B cell (primary cell): ENCODE results near the gene FCER1G. TPM values are rescaled to one million over a fixed set of nuclear protein-coding genes. Genes with fewer than 3 reads are reported as not detected.

Source experiments
- ATAC-seq: fragments of 200-7000 bp; cut with Tn5 transposase; one replicate; pipeline ENCODE4 v1.10.0; 2021; ENCODE audit warnings: low read depth, mild to moderate bottlenecking, moderate number of reproducible peaks, moderate library complexity
- CTCF ChIA-PET: fragments of 350-600 bp; sonication (Branson Sonifier 250); formaldehyde crosslinking; loops from one replicate; lab custom pipeline; 2021; ENCODE audit warnings: antibody characterized with exemption, inconsistent platforms; lab: Charles Lee
- POLR2A ChIA-PET: fragments of 350-600 bp; sonication (Branson Sonifier 250); formaldehyde crosslinking; loops from one replicate; lab custom pipeline; 2021; ENCODE audit warnings: antibody characterized with exemption; lab: Charles Lee
- DNase-seq: peaks from one replicate; pipeline ENCODE4 v3.0.0; 2013
- H2AFZ ChIP-seq: 2 replicates; pipeline ENCODE4 v1.6.1; 2012; ENCODE audit warnings: mild to moderate bottlenecking, low read depth, low read length; ENCODE audit not compliant: insufficient read depth, poor library complexity, severe bottlenecking
- H3K27ac ChIP-seq, 2 donors: 1 replicate in 1 of 2; 2 replicates in 1 of 2; pipeline ENCODE4 v1.5.1; 2012 to 2013; ENCODE audit warnings: low read length in 2 of 2, mild to moderate bottlenecking in 2 of 2, moderate library complexity in 1 of 2
- H3K27me3 ChIP-seq, 4 experiments: fragments of 200-600 bp in 1 of 4; sonication (generic) in 1 of 4; replicated peaks in 1 of 4; 1 replicate in 2 of 4; 2 replicates in 2 of 4; pipeline versions ENCODE4 v1.6.1 to v1.7.0; 2013 to 2016; ENCODE audit warnings: low read length in 3 of 4, mild to moderate bottlenecking in 2 of 4, mixed read lengths in 1 of 4, moderate library complexity in 1 of 4; ENCODE audit not compliant: insufficient read depth in 4 of 4, control insufficient read depth in 3 of 4; ENCODE audit errors: control extremely low read depth in 1 of 4
- H3K36me3 ChIP-seq, 2 experiments: replicated peaks in 1 of 2; 1 replicate in 1 of 2; 2 replicates in 1 of 2; pipeline versions ENCODE4 v1.6.1 to v1.7.1; 2013; ENCODE audit warnings: low read length in 1 of 2; ENCODE audit not compliant: insufficient read depth in 2 of 2, control insufficient read depth in 1 of 2; ENCODE audit errors: control extremely low read depth in 1 of 2, extremely low read depth in 1 of 2
- H3K4me1 ChIP-seq, 2 donors: fragments of 200-600 bp in 1 of 2; sonication (generic) in 1 of 2; 1 replicate in 1 of 2; 2 replicates in 1 of 2; pipeline versions ENCODE4 v1.5.1 to v1.6.1; 2013 to 2017; ENCODE audit warnings: low read length in 2 of 2; ENCODE audit not compliant: control insufficient read depth in 2 of 2, insufficient read depth in 2 of 2
- H3K4me2 ChIP-seq: replicated peaks from 2 replicates; pipeline ENCODE3; 2012; ENCODE audit warnings: mild to moderate bottlenecking, low read depth, low read length; ENCODE audit not compliant: poor library complexity, severe bottlenecking
- H3K4me3 ChIP-seq, 5 experiments: fragments of 200-600 bp in 1 of 5; sonication (generic) in 1 of 5; 1 replicate in 3 of 5; 2 replicates in 2 of 5; pipeline versions ENCODE4 v1.5.1 to v1.7.0; 2011 to 2016; ENCODE audit warnings: low read length in 4 of 5, mild to moderate bottlenecking in 4 of 5, low read depth in 2 of 5, control low read depth in 1 of 5, moderate library complexity in 1 of 5; ENCODE audit not compliant: insufficient read depth in 1 of 5; ENCODE audit errors: control extremely low read depth in 1 of 5, extremely low read depth in 1 of 5
- H3K79me2 ChIP-seq: fragments of 200-600 bp; sonication (generic); one replicate; pipeline ENCODE4 v1.6.0; 2016; ENCODE audit warnings: low read length; ENCODE audit not compliant: control insufficient read depth, insufficient read depth
- H3K9ac ChIP-seq: fragments of 200-600 bp; sonication (generic); 2 replicates; pipeline ENCODE4 v1.6.1; 2017; ENCODE audit warnings: mild to moderate bottlenecking, low read length, moderate library complexity
- H3K9me3 ChIP-seq, 3 donors: one replicate each; pipeline versions ENCODE4 v1.6.1 to v1.7.1; 2013; ENCODE audit warnings: low read length in 2 of 3; ENCODE audit not compliant: control insufficient read depth in 2 of 3, insufficient read depth in 1 of 3; ENCODE audit errors: control extremely low read depth in 1 of 3
- H4K20me1 ChIP-seq: 2 replicates; pipeline ENCODE4 v1.6.0; 2012; ENCODE audit warnings: mild to moderate bottlenecking, low read length; ENCODE audit not compliant: insufficient read depth, control insufficient read depth, poor library complexity, severe bottlenecking
- H3K27ac Mint-ChIP-seq: one replicate; pipeline ENCODE4 v1.8.0; 2021; ENCODE audit warnings: mixed read lengths
- H3K27me3 Mint-ChIP-seq: one replicate; pipeline ENCODE4 v1.8.0; 2021; ENCODE audit warnings: mixed read lengths
- H3K4me1 Mint-ChIP-seq: one replicate; pipeline ENCODE4 v1.8.0; 2021; ENCODE audit warnings: mixed read lengths
- H3K4me3 Mint-ChIP-seq: one replicate; pipeline ENCODE4 v1.8.0; 2021; ENCODE audit warnings: mixed read lengths
- H3K9me3 Mint-ChIP-seq: one replicate; pipeline ENCODE4 v1.8.0; 2022; ENCODE audit warnings: mixed read lengths; ENCODE audit not compliant: insufficient read depth
- EZH2 ChIP-seq: IDR thresholded peaks from 2 replicates; pipeline ENCODE4 v1.6.1; 2012; ENCODE audit warnings: borderline replicate concordance, low read depth, mild to moderate bottlenecking, moderate library complexity, low read length; ENCODE audit not compliant: insufficient read depth, poor library complexity, severe bottlenecking
- WGBS: methylation state at CpG from one replicate; pipeline ENCODE4 v1.1.5; 2013; ENCODE audit warnings: missing lambda C conversion rate; ENCODE audit not compliant: insufficient coverage; 5-methylcytosine and 5-hydroxymethylcytosine counted together
- intact Hi-C: fragments of 100-400 bp; cut with micrococcal nuclease; formaldehyde crosslinking; loops from one replicate; pipeline ENCODE4 v1.10.0; 2022
- polyA plus RNA-seq: library from polyadenylated mRNA; depleted of rRNA; stranded (reverse); fragments of >200 nt; gene quantifications from 2 replicates; pipeline ENCODE4 v1.2.3, GENCODE V29; 2012
- total RNA-seq, 2 donors: library from RNA; stranded (reverse); fragments of 120-200 nt in 1 of 2; gene quantifications; 1 replicate in 1 of 2; 2 replicates in 1 of 2; pipeline versions ENCODE4 v1.2.3 to v1.2.4, GENCODE V29; 2013 to 2022
- TF ChIP-seq, protein P1 (sequence below): fragments of 200-600 bp; IDR thresholded peaks from one replicate; pipeline ENCODE4 v1.8.0; 2022; ENCODE audit warnings: antibody characterized with exemption, mild to moderate bottlenecking

FCER1G gene
- total and polyA plus RNA-seq, 2 donors (not counting 1 experiment from before 2014, with no cell fraction given): 0.76 to 13.6 TPM

DNA sequence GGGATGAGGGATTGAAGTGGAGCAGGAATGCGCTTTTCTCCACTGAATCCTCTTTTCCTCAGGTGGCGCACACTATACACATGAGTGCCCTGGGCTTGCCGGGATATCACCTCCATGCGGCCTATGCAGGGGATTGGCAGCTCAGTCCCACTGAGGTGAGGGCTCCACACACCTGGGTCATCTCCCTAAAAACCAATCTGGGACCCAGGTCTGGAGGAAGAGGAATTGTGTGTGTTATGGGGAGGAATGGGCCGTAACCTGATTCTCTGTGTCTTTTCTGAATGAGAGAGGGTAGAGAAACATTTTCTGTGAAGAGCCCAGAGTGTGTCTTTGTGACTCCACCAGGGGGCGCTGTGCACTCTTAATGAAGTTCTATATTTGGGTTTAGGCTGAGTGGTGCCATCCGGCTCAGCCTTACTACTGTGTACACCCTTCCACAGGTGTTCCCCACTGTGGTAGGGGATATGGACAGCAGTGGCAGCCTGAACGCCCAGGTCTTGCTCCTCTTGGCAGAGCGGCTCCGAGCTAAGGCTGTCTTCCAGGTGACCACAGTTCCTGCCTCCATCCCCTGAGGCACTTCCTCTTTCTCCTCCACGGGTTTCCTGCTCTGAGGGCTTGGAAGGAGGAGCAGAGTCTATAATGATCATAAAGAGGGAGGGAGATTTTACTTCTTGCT lies 12.2 kb downstream of the FCER1G start:
- H3K9ac ChIP-seq: peak overlapping the region; percentile 29
- H2AFZ ChIP-seq: peak overlapping the region; percentile 49
- 4% methylated on average over 3 of the region's 11 CpGs for WGBS
- peak; percentile 33 for ATAC-seq
- peaks cover 22 to 29% of the 10 kb centered on the region in 2 donors for H3K4me1 ChIP-seq
- Mint-ChIP-seq H3K27me3 (peaks cover 18% of the 10 kb centered on the region), H3K4me1 (peaks cover 31% of the 10 kb centered on the region), H3K4me3 (peak overlapping the region; percentile 99), H3K27ac (peak overlapping the region; percentile 69), H3K9me3 (no peaks in the 10 kb centered on the region)
- H3K27me3 ChIP-seq: peaks cover 0 to 19% (median 18%) of the 10 kb centered on the region in 4 experiments
- intact Hi-C loops: loop anchor here (1.0 to 5.0 kb wide), 7 partner anchors 35 to 513 kb away; partner anchors contain the start of genes CFAP126 and SDHC
- peak; percentile 88 for DNase-seq
- ChIA-PET CTCF (interaction anchor here (0.6 to 10.0 kb wide), 22 partner anchors 8 to 180 kb away, joined by 3 to 104 read pairs (median 8); partner anchors contain the start of genes CFAP126, FCER1G, NDUFS2 and NR1I3), POLR2A (interaction anchor here (0.6 kb wide), 1 partner anchor 304 kb away, joined by 3 read pairs; no protein-coding TSS in a partner anchor)
- no peak for TF ChIP-seq EZH2
- TF ChIP-seq, protein P1, sequence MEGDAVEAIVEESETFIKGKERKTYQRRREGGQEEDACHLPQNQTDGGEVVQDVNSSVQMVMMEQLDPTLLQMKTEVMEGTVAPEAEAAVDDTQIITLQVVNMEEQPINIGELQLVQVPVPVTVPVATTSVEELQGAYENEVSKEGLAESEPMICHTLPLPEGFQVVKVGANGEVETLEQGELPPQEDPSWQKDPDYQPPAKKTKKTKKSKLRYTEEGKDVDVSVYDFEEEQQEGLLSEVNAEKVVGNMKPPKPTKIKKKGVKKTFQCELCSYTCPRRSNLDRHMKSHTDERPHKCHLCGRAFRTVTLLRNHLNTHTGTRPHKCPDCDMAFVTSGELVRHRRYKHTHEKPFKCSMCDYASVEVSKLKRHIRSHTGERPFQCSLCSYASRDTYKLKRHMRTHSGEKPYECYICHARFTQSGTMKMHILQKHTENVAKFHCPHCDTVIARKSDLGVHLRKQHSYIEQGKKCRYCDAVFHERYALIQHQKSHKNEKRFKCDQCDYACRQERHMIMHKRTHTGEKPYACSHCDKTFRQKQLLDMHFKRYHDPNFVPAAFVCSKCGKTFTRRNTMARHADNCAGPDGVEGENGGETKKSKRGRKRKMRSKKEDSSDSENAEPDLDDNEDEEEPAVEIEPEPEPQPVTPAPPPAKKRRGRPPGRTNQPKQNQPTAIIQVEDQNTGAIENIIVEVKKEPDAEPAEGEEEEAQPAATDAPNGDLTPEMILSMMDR: peak; percentile 90
- H3K4me3 ChIP-seq: peak overlapping the region in 4 of 5 experiments; percentile 1 to 26 (median 14)
- no peak overlapping the region for H3K27ac ChIP-seq
- no peaks in the 10 kb centered on the region for H4K20me1 ChIP-seq
- peaks cover 1 to 18% of the 10 kb centered on the region in 2 experiments for H3K36me3 ChIP-seq
- peak overlapping the region; percentile 84 for H3K4me2 ChIP-seq
- no peaks in the 10 kb centered on the region for H3K9me3 ChIP-seq
- peaks cover 7% of the 10 kb centered on the region for H3K79me2 ChIP-seq
